ENCODE results near the gene DCTN1. TPM values are rescaled to one million over a fixed set of nuclear protein-coding genes. Genes with fewer than 3 reads are reported as not detected.
"Not testable (repeated sequence)": the region's sequence is repeated elsewhere in the genome, so short reads cannot be mapped to it uniquely, and the experiment has no call there.

DCTN1 gene
- total RNA-seq, result 160 and 207 TPM in 2 replicates

GRCh38 chr2:74379851-74380789, at the start of gene DCTN1:
TSS of gene DCTN1 (minus strand) at chr2:74380311. CDS start at chr2:74380037, 274 bp downstream.
- peak; percentile 58 for DNase-seq

- DNase-seq, result no peak
Measured at GRCh38 chr2:74428675-74429074, 48.6 kb upstream of the DCTN1 start.

- no peak for DNase-seq
Measured at GRCh38 chr2:74427551-74427950, 47.4 kb upstream of the DCTN1 start.

- DNase-seq, result no peak
Measured at GRCh38 chr2:74426181-74426758, 46.2 kb upstream of the DCTN1 start.

- DNase-seq, result no peak
Measured at GRCh38 chr2:74425523-74425922, 45.4 kb upstream of the DCTN1 start.

- no peak for DNase-seq
Measured at GRCh38 chr2:74424995-74425406, 44.9 kb upstream of the DCTN1 start.

- no peak for DNase-seq
Measured at GRCh38 chr2:74424139-74424992, 44.3 kb upstream of the DCTN1 start.

GRCh38 chr2:74423231-74424095, 43.4 kb upstream of the DCTN1 start:
- DNase-seq, result no peak

GRCh38 chr2:74421221-74421870, 41.2 kb upstream of the DCTN1 start, which contains the start of the genes C2orf81 and WDR54:
TSS of gene C2orf81 (minus strand) at chr2:74421619. CDS start at chr2:74421560, 59 bp downstream.
TSS of gene WDR54 (plus strand) at chr2:74421730. CDS start at chr2:74422154, 424 bp downstream.
- peak; percentile 88 for DNase-seq

GRCh38 chr2:74420443-74421103, 40.5 kb upstream of the DCTN1 start:
- DNase-seq, result not testable (repeated sequence)

- DNase-seq, result no peak
Measured at GRCh38 chr2:74420006-74420405, 39.9 kb upstream of the DCTN1 start.

- DNase-seq, result no peak
Measured at GRCh38 chr2:74419345-74419744, 39.2 kb upstream of the DCTN1 start.

- DNase-seq, result no peak
Measured at GRCh38 chr2:74418312-74418711, 38.2 kb upstream of the DCTN1 start.

GRCh38 chr2:74417763-74418162, 37.7 kb upstream of the DCTN1 start:
- DNase-seq, result no peak

- no peak for DNase-seq
Measured at GRCh38 chr2:74417197-74417596, 37.1 kb upstream of the DCTN1 start.

- no peak for DNase-seq
Measured at GRCh38 chr2:74416778-74417177, 36.7 kb upstream of the DCTN1 start.

- DNase-seq, result no peak
Measured at GRCh38 chr2:74415762-74416395, 35.8 kb upstream of the DCTN1 start.

- DNase-seq, result peak; percentile 33
Measured at GRCh38 chr2:74414881-74415761, 35.0 kb upstream of the DCTN1 start.

GRCh38 chr2:74414441-74414840, 34.3 kb upstream of the DCTN1 start:
- DNase-seq, result no peak
